Ovary (tissue), 1 donor: ENCODE results near the gene MSI2.

ENCODE experiments used
- EP300 ChIP-seq: sonication (generic); formaldehyde crosslinking; IDR thresholded peaks from one replicate; pipeline ENCODE4 v1.6.1; 2017; ENCODE audit warnings: antibody characterized with exemption
- POLR2A ChIP-seq: fragments of 450-650 bp; IDR thresholded peaks from one replicate; pipeline ENCODE4 v1.6.1; 2017; ENCODE audit warnings: antibody characterized with exemption, mild to moderate bottlenecking, moderate library complexity

- no peak for TF ChIP-seq POLR2A
- TF ChIP-seq EP300 = no peak
Measured at GRCh38 chr17:57507828-57508227, 251.5 kb downstream of the MSI2 start.
